ENCODE results near the gene DMAC1. TPM values are rescaled to one million over a fixed set of nuclear protein-coding genes. Genes with fewer than 3 reads are reported as not detected.
A peak's percentile ranks its signal among the peaks of the same experiment; 100 is the strongest.

Gene DMAC1
- total and polyA plus RNA-seq, 11 donors: 22.8 to 166 (median 108) TPM

- peak overlapping the region in 10 of 12 donors; percentile 83 to 98 (median 92) for H3K4me3 ChIP-seq
- TF ChIP-seq POLR2A (IDR thresholded peaks at IDR 0.05): no peak
- no peak for TF ChIP-seq CTCF (IDR thresholded peaks at IDR 0.05)
- peak overlapping the region in 8 of 12 donors; percentile 87 to 98 (median 96) for H3K27ac ChIP-seq
- 30 to 45% (median 32%) methylated on average over 6 to 8 of the region's 8 CpGs for WGBS, 4 donors
- intact Hi-C loops (cut with DNase I): no loop called here
- H3K36me3 ChIP-seq: peaks cover 0 to 35% (median 22%) of the 10 kb centered on the region in 9 donors
- H3K27me3 ChIP-seq: no peaks in the 10 kb centered on the region
- no peak for DNase-seq
- no peaks in the 10 kb centered on the region for H3K9me3 ChIP-seq
- H3K4me1 ChIP-seq: peaks cover 0 to 16% (median 10%) of the 10 kb centered on the region in 12 donors
- ATAC-seq: peak; percentile 2 to 42 (median 4)
These were observed 337 bp upstream of the DMAC1 start for GRCh38 chr9:7799944-7800285.

- Histone ChIP-seq H3K27ac (no peak overlapping the region), H3K27me3 (no peaks in the 10 kb centered on the region), H3K9me3 (no peaks in the 10 kb centered on the region), H3K36me3 (peaks cover 0 to 59% (median 43%) of the 10 kb centered on the region in 9 donors), H3K4me1 (peaks cover 0 to 16% (median 10%) of the 10 kb centered on the region in 12 donors), H3K4me3 (no peak overlapping the region)
- intact Hi-C loops (cut with DNase I): no loop called here
- no peak for DNase-seq
- no peak for ATAC-seq
- 93 to 97% (median 95%) methylated on average over 3 of the region's 3 CpGs for WGBS, 4 donors
- TF ChIP-seq POLR2A (IDR thresholded peaks at IDR 0.05) (no peak), CTCF (IDR thresholded peaks at IDR 0.05) (no peak)
These were observed 5.4 kb downstream of the DMAC1 start for GRCh38 chr9:7794196-7794595.

GRCh38 chr9:7791394-7791793, 8.2 kb downstream of the DMAC1 start:
- Histone ChIP-seq H3K4me3 (no peak overlapping the region), H3K9me3 (no peaks in the 10 kb centered on the region), H3K27ac (no peak overlapping the region), H3K4me1 (no peaks in the 10 kb centered on the region), H3K36me3 (peaks cover 0 to 45% (median 36%) of the 10 kb centered on the region in 9 donors), H3K27me3 (no peaks in the 10 kb centered on the region)
- 51 to 67% (median 55%) methylated on average over 4 of the region's 4 CpGs for WGBS, 4 donors
- intact Hi-C loops (cut with DNase I): no loop called here
- ATAC-seq (no peak), DNase-seq (no peak)
- no peak for TF ChIP-seq CTCF (IDR thresholded peaks at IDR 0.05)
- no peak for TF ChIP-seq POLR2A (IDR thresholded peaks at IDR 0.05)

GRCh38 chr9:7790819-7791182, 8.8 kb downstream of the DMAC1 start:
- no peak overlapping the region for H3K27ac ChIP-seq
- DNase-seq (no peak), ATAC-seq (peak in 1 of 4 donors; percentile 13)
- H3K36me3 ChIP-seq: peaks cover 0 to 39% (median 30%) of the 10 kb centered on the region in 9 donors
- H3K9me3 ChIP-seq: no peaks in the 10 kb centered on the region
- H3K4me3 ChIP-seq: no peak overlapping the region
- WGBS, 4 donors: 87 to 94% (median 92%) methylated on average over 5 to 6 of the region's 6 CpGs
- intact Hi-C loops (cut with DNase I): no loop called here
- no peak for TF ChIP-seq CTCF (IDR thresholded peaks at IDR 0.05)
- no peak for TF ChIP-seq POLR2A (IDR thresholded peaks at IDR 0.05)
- H3K27me3 ChIP-seq: no peaks in the 10 kb centered on the region
- no peaks in the 10 kb centered on the region for H3K4me1 ChIP-seq

Measured in heart left ventricle (tissue), 16 donors.